GM19351 (cell line): ENCODE data around the gene FLYWCH2.
A peak's percentile ranks its signal among the peaks of the same experiment; 100 is the strongest.

Experiments used
- ATAC-seq: cut with Tn5 transposase; IDR thresholded peaks from one replicate; pipeline ENCODE4 v1.9.1; 2021; ENCODE audit warnings: mild to moderate bottlenecking, moderate library complexity; ENCODE audit not compliant: unreplicated experiment

The FLYWCH2 gene

GRCh38 chr16:2853531-2854073 lies 29.4 kb upstream of the FLYWCH2 start:
- ATAC-seq = no peak

GRCh38 chr16:2854700-2855309 lies 28.2 kb upstream of the FLYWCH2 start:
- ATAC-seq = no peak

GRCh38 chr16:2855536-2855935 lies 27.5 kb upstream of the FLYWCH2 start:
- no peak for ATAC-seq

- no peak for ATAC-seq
These were observed 26.8 kb upstream of the FLYWCH2 start for GRCh38 chr16:2856061-2856670.

GRCh38 chr16:2856686-2857450 lies 26.1 kb upstream of the FLYWCH2 start:
- ATAC-seq = no peak

GRCh38 chr16:2857451-2858244 lies 25.4 kb upstream of the FLYWCH2 start, which contains the start of gene PRSS22:
Gene PRSS22, minus strand, starts transcription at chr16:2858170. Its CDS starts 66 bp downstream, at chr16:2858104.
- ATAC-seq = no peak

GRCh38 chr16:2858245-2859025 lies 24.6 kb upstream of the FLYWCH2 start:
- ATAC-seq = no peak

GRCh38 chr16:2859686-2860265 lies 23.2 kb upstream of the FLYWCH2 start:
- no peak for ATAC-seq

- ATAC-seq = no peak
These were observed 22.0 kb upstream of the FLYWCH2 start for GRCh38 chr16:2860826-2861567.

- ATAC-seq = no peak
These were observed 17.4 kb upstream of the FLYWCH2 start for GRCh38 chr16:2865651-2866050.

- ATAC-seq = no peak
These were observed 16.6 kb upstream of the FLYWCH2 start for GRCh38 chr16:2866431-2866830.

- ATAC-seq = no peak
These were observed 15.4 kb upstream of the FLYWCH2 start for GRCh38 chr16:2867661-2867986.

- ATAC-seq = peak; percentile 89
These were observed 14.8 kb upstream of the FLYWCH2 start for GRCh38 chr16:2867987-2868789.

- ATAC-seq = no peak
These were observed 11.1 kb upstream of the FLYWCH2 start for GRCh38 chr16:2871926-2872325.

- no peak for ATAC-seq
These were observed 8.7 kb upstream of the FLYWCH2 start for GRCh38 chr16:2874032-2874911.

- peak; percentile 69 for ATAC-seq
These were observed 8.1 kb upstream of the FLYWCH2 start for GRCh38 chr16:2874912-2875362.

- ATAC-seq = no peak
These were observed 3.0 kb upstream of the FLYWCH2 start for GRCh38 chr16:2879854-2880508.
